Measurements from ENCODE around the gene GDPD4.

DNA sequence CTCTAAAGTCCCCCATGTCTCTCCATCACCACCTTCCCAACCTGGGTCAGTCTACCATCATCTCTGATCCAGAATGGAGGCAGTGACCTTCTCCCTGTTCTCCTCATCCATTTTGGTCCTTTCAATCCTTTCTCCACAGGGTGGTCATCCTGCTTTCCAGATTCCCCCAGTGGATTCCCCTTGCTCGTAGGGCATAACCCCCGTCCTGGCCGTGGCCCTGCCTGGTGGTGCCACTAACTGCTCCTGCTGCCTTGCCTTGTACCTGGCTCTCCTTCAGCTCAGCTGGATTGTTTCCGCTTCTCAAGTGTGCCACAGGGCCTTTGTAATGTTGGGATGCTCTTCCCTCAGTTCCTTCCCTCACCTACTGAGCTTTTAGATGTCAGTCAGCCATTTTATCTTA lies 91.8 kb downstream of the GDPD4 start:
- no peak for TF ChIP-seq POLR2AphosphoS5 (IDR thresholded peaks at IDR 0.05)
- TF ChIP-seq, protein P1, sequence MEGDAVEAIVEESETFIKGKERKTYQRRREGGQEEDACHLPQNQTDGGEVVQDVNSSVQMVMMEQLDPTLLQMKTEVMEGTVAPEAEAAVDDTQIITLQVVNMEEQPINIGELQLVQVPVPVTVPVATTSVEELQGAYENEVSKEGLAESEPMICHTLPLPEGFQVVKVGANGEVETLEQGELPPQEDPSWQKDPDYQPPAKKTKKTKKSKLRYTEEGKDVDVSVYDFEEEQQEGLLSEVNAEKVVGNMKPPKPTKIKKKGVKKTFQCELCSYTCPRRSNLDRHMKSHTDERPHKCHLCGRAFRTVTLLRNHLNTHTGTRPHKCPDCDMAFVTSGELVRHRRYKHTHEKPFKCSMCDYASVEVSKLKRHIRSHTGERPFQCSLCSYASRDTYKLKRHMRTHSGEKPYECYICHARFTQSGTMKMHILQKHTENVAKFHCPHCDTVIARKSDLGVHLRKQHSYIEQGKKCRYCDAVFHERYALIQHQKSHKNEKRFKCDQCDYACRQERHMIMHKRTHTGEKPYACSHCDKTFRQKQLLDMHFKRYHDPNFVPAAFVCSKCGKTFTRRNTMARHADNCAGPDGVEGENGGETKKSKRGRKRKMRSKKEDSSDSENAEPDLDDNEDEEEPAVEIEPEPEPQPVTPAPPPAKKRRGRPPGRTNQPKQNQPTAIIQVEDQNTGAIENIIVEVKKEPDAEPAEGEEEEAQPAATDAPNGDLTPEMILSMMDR (IDR thresholded peaks at IDR 0.05): no peak
- no peak for TF ChIP-seq POLR2A (IDR thresholded peaks at IDR 0.05)
- TF ChIP-seq EP300 (IDR thresholded peaks at IDR 0.05): no peak
